DMS53 treated with DMSO at 0.1 percent for 48 hours (cell line): Measurements from ENCODE around the gene KCNG3.
"Not testable (repeated sequence)": the region's sequence is repeated elsewhere in the genome, so short reads cannot be mapped to it uniquely, and the experiment has no call there.

Experiments used
- DNase-seq: peaks from one replicate; lab custom pipeline; 2025; ENCODE audit not compliant: unreplicated experiment; lab: John Stamatoyannopoulos, UW

The KCNG3 gene

DNA sequence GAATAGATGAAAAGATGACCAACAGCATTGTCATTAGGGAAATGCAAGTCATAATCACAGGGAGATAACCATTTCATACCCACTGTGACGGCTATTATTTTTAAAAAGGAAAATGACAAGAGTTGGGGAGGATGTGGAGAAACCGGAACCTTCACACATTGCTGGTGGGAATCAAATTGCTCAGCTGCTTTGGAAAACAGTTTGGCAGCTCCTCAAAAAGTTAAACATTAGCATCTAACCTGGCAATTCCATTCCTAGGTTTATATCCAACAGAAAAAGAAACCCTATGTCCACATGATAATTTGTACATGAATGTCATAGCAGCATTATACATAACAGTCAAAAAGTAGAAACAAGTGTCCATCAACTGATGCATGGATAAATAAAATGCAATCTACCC is 58.2 kb downstream of the KCNG3 start:
- no peak for DNase-seq

DNA sequence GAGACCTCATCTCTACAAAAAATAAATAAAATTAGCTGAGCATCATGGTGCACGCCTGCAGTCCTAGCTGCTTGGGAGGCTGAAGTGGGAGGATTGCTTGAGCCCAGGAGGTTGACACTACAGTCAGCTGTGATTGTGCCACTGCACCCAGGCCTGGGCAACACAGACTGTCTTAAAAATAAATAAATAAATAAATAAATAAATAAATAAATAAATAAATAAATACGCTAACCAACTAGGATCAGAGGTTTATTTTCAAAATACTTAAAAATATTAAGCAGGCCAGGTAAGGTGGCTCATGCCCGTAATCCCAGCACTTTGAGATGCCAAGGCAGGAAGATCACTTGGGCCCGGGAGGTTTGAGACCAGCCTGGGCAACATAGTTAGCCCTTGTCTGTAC is 63.6 kb downstream of the KCNG3 start:
- no peak for DNase-seq

DNA sequence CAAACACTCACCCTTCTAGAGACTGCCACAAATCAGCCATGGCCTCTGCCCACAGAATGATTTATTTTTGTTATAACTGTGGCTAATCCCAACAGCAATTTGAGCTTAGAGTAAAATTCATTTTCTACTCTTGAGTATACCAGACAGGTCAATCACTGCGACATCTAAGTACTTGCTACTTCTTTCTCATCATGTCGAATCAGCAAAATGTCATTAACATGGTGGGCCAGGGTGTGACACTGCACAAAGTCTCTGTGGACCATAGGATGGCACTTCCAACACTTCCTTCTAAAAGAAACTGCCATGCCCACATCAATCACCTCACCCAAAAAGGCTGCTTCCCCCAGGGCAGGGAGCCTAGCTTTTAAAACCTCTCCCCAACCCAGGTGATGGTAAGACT is 64.4 kb downstream of the KCNG3 start:
- DNase-seq = no peak

DNA sequence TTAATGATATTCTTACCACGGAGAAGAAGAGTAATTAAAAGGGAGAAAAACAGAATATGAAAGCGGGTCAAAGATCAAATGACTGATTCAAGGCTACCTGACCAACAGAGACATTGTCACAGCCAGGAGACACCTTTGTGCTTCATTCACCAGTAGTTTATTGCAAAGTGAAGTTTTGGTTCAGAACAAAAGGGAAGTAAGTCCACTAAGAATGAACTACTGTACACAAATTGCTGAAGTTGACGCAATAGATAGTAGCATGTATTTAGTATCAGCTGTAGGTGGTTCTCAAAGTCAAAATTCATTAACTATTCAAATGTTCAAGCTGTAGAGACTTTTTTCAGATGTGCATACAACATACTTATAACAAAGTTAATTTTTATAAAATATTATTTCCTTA is 68.1 kb downstream of the KCNG3 start:
- no peak for DNase-seq

DNA sequence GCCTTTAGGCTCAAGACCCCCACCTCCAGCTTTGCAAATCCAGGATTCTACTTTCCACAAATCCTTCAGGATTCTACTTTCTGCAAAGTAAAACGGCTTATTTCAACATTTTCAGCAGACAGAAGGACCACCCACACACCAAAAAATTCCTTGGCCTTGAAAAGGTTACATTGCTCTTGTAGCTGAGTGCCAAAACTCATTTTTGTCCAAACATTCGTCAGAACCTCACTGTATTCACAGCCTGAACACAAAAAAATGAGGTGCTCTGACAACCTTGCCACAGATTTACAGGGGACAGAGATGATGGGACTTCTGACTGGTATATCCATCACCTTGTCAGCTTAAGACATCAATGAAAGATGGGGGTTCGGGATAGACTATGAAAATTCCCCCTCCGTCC is 69.7 kb downstream of the KCNG3 start:
- no peak for DNase-seq

DNA sequence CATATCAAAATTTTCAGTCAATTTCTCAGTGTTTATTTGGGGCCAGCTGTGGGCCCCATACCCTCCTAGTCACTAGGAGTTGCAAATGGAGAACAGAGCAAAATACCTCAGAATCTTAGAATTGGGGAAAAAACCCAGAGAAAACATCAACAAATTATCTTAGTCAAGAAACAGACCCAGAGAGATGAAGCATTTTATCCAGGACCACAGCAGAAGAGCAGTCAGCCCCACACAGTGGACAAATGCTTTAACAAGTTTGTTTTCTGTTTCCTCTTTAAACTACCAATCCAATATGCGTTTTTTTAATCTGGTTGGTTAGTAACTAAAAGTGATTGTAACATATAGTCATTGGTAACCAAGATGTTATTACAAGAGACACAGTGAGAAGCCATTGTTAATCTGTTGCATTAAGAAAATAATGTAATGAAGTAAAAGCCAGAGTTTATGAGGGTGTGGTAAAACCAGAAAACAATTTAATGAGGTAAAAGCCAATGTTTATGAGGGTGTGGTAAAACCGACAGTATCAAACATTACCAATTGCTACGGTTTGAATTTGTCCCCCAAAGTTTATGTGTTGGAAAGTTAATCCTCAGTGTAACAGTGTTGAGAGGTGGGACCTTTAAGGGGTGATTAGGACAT is 72.1 kb downstream of the KCNG3 start:
- DNase-seq = no peak

DNA sequence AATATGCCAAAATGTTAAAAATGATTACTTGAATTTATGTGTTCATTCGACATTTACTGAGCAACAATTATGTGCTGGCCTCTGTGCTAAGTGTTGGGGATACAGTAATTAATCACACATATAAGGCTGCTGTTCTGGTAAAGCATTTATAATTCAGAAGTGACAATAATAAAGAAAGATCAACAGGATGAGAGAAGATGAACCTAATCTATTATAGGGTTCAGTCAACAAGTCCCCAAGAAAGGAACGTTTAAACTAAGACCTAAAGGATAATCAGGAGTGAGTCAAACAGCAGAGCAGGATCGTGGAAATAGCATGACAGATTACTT is 72.7 kb downstream of the KCNG3 start:
- no peak for DNase-seq

DNA sequence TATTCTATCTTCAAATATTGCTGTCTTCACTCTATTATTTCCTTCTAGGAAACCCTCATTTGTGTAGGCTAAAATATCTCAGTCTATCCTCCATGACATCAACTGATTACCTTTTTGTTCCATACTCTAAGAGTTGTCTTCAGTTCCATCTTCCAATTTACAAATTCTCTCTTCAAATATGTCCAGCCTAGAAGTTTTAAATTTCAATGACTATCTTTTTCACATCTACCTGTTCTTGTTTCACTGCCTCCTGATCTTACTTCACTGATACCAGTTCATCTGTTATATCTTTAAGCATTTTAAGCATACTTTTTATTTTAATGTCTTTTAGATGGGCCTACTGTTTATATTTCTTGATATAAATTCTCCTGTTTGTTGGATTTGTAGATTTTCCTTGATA is 79.1 kb downstream of the KCNG3 start:
- DNase-seq = no peak

DNA sequence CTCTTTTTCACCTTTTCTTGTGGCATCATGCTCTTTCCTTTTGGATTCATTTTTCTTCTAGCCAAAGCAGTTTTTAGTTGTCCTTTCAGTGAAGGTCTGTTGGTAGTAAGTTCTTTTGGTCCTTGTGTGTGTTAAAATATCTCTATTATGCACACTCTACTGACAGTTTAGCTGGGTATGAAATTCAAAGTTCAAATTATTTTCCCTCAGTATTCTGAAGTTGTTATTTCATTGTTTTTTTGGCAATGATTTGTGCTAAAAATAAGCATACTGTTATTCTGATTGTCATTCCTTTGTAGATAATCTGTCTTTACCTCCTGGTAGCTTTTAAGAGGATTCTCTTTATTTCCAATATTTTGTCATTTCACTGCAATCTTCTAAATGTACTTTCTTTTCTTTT is 79.6 kb downstream of the KCNG3 start:
- no peak for DNase-seq

DNA sequence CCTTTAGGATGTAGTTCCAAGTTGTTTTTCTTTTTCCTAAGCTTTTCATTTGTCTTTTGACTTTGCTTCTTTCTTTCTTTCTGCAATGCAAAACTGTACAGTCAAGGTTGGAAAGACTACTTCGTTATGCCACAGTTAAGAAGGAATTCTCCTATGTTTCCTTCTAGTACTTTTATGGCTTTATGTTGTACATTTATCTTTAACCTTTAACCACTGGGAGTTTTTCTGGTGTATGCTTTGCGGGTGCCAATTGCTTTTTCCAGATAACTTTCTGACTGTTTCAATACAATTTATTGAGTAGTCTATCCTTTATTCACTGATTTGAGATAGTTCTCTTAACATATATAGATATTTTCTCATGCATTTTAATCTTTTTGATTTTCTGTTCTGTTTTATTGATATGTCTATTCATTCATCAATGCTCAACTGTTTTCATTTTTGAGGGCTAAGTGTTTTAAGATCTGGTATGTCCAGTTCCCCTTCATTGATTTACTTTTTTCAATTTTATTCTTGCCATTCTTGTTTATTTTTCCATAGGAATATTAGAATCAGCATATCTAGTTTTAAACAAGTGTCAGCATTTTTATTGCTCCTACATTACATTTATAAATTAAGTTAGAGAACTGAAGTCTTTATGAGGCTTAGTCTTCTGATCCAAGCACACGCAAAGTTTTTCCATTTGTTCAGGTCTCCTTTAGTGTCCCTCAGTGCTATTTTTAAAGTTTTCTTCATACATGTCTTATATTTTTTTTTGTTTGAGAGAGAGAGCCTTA is 82.9 kb downstream of the KCNG3 start:
- DNase-seq = no peak

DNA sequence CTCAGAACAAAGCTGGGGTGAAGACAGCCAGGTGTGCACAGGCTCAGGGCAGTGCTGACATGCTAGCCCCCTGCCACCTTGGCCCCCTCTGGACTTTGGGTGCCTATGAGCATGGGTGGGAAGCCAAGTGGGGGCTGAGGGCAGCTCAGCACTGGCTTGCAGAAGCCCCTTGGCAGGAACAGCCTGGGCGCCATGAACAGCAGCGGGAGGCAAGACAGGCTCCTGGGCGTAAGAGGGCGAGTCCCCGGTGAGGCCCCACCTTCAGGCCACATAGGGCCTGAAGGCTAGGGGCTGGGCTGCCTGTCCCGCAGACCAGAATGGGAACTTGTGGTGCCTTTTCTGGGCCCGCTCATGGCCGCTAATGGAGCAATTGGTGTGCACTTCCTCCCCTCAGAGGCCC is 85.8 kb downstream of the KCNG3 start:
- no peak for DNase-seq

DNA sequence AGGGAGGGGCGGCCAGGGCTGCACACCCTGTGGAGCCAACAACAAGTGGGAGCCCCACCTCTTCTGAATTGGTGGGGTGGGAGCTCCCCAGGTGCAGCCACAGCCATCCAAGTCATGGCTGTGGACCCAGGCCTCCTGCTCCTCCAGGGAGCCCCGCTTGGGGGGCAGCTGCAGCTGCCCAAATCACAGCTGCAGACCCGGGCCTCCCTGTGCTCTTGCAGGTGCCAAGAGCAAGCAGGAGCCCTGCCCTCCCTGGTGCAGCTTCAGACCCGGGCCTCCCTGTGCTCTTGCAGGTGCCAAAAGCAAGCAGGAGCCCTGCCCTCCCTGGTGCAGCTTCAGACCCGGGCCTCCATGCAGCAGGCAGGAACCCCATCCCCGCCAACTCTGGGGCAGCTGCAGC is 86.3 kb downstream of the KCNG3 start:
- DNase-seq = no peak

DNA sequence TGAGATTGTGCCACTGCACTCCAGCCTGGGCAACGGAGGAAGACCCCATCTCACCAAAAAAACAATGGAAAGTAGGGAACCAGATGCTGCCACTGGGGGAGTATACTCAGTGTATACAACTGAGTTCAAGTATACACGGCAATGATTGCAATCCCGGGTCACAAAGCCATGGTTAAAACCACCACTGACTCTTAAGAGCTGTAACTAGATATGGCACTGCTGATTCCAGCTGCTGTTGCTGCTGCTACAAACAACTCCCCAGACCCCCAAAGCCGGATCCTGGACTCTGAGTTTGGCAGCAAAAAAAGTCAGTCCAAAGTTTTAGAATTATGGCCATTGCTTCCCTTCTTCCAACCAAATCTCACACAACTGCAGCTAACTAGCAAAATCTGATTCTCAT is 89.1 kb downstream of the KCNG3 start:
- no peak for DNase-seq

DNA sequence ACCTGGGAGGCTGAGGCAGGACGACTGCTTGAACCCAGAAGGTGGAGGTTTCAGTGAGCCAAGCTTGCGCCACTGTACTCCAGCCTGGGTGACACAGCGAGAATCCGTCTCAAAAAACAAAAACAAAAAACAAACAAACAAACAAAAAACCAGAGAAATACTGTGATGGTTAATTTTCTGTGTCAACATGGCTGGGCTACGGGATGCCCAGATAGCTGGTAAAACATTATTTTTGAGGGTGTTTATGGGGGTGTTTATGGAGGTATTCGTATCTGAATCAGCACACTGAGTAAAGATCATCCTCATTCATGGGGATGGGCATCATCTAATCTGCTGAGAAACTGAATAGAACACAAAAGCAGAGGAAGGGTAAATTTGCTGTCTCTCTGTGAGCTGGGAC is 92.0 kb downstream of the KCNG3 start:
- no peak for DNase-seq

DNA sequence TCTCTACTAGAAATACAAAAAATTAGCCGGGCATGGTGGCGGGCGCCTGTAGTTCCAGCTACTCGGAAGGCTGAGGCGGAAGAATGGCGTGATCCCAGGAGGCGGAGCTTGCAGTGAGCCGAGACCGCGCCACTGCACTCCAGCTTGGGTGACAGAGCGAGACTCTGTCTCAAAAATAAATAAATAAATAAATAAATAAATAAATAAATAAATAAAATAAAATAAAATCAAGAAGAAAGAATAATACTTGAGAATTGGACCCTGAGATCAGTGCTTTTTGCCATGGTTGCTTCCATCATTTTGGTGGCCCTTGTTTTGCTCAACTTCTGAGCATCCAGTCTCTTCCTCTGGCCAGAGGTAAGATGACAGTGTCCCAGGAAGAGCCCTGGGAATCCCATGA is 95.7 kb downstream of the KCNG3 start:
- DNase-seq = not testable (repeated sequence)

DNA sequence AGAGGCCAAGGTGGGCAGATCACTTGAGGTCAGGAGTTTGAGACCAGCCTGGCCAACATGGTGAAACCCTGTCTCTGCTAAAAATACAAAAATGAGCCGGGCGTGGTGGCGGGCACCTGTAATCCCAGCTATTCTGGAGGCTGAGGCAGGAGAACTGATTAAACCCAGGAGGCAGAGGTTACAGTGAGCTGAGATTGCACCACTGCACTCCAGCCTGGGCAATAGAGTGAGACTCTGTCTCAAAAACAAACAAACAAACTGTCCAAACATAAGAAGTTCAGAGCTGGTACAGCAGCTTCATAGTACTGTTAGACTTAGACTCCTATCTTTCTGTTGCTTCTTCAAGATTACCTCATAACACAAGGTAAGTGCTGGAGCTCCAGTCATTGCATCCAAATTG is 100.5 kb downstream of the KCNG3 start:
- not testable (repeated sequence) for DNase-seq

DNA sequence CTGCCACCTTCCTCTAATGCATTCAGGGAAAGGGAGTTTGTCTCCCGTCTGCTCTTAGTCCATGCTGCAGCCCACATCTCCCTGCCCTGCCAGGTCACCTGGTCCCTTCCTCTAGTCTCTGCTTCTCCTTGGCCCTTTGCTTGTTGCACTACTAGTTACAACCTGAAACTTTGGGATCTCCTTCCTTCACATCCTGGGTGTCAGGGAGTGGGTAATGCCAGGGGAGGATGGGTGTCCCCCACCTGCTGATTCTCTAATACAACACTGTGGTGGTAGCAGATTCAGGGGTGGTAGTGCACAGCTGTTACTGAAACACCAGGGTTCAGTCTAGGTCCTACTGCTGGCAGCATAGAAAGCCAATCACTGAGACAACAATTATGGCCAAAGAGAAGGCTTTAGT is 101.6 kb downstream of the KCNG3 start:
- DNase-seq = no peak
